GM13976 (cell line): ENCODE measurements around the gene ETV3L.
"Not testable (repeated sequence)": the region's sequence is repeated elsewhere in the genome, so short reads cannot be mapped to it uniquely, and the experiment has no call there.

Experiments used
- DNase-seq: peaks from one replicate; pipeline ENCODE4 v3.0.0; 2012; ENCODE audit warnings: low spot score
- in situ Hi-C: fragments of 300-500 bp; cut with MboI; formaldehyde crosslinking; loops from one replicate; pipeline ENCODE4 v1.12.0; 2022; ENCODE audit warnings: low sequenced_read_pairs, mixed read lengths, inconsistent platforms; ENCODE audit not compliant: unreplicated experiment
- TF ChIP-seq, protein P1 (sequence below): IDR thresholded peaks from 2 replicates; pipeline ENCODE4 v1.5.1; 2012; ENCODE audit warnings: borderline replicate concordance, mild to moderate bottlenecking; ENCODE audit not compliant: insufficient read depth; ENCODE audit errors: extremely low read depth, missing control alignments, control extremely low read depth

ETV3L gene

GRCh38 chr1:157081707-157082106 is 17.9 kb downstream of the ETV3L start:
- TF ChIP-seq, protein P1, sequence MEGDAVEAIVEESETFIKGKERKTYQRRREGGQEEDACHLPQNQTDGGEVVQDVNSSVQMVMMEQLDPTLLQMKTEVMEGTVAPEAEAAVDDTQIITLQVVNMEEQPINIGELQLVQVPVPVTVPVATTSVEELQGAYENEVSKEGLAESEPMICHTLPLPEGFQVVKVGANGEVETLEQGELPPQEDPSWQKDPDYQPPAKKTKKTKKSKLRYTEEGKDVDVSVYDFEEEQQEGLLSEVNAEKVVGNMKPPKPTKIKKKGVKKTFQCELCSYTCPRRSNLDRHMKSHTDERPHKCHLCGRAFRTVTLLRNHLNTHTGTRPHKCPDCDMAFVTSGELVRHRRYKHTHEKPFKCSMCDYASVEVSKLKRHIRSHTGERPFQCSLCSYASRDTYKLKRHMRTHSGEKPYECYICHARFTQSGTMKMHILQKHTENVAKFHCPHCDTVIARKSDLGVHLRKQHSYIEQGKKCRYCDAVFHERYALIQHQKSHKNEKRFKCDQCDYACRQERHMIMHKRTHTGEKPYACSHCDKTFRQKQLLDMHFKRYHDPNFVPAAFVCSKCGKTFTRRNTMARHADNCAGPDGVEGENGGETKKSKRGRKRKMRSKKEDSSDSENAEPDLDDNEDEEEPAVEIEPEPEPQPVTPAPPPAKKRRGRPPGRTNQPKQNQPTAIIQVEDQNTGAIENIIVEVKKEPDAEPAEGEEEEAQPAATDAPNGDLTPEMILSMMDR = no peak
- in situ Hi-C loops = no loop called here
- DNase-seq = no peak

DNA sequence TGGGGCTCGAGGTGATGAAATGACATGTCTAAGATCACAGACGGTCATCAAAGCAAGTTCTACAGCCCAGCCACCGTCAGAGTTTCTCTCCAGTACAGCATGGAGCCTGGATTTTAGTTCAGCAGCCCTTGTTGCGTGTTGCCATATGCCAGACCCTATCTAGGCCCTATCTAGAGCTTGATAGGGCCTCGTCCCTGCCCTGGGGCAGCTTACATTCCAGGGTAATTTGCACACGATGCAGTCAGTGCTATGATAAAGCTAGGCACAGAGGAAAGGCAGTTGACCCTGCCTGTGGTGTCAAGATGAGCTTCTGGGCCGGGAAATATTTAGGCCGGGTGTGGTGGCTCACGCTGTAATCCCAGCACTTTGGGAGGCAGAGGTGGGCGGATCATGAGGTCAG is 18.9 kb downstream of the ETV3L start:
- in situ Hi-C loops = no loop called here
- TF ChIP-seq, protein P1 = no peak

GRCh38 chr1:157077394-157077793 is 22.2 kb downstream of the ETV3L start:
- in situ Hi-C loops = no loop called here
- DNase-seq = no peak
- TF ChIP-seq, protein P1 = no peak

More for the DNA sequence above, 18.9 kb downstream of the ETV3L start:
- DNase-seq = no peak

DNA sequence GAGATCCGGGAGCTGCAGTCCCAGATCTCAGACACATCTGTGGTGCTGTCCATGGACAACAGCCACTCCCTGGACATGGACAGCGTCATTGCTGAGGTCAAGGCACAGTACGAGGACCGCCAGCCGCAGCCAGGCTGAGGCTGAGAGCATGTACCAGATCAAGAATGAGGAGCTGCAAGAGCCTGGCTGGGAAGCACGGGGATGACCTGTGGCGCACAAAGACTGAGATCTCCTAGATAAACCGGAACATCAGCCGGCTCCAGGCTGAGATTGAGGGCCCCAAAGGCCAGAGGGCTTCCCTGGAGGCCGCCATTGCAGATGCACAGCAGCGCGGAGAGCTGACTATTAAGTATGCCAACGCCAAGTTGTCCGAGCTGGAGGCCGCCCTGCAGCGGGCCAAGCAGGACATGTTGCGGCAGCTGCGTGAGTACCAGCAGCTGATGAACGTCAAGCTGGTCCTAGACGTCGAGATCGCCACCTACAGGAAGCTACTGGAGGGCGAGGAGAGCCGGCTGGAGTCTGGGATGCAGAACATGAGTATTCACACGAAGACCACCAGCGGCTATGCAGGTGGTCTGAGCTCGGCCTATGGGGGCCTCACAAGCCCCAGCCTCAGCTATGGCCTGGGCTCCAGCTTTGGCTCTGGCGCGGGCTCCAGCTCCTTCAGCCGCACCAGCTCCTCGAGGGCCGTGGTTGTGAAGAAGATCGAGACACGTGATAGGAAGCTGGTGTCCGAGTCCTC is 25.5 kb downstream of the ETV3L start:
- DNase-seq = peak; percentile 68
- TF ChIP-seq, protein P1 = peak; percentile 68
- in situ Hi-C loops = no loop called here

DNA sequence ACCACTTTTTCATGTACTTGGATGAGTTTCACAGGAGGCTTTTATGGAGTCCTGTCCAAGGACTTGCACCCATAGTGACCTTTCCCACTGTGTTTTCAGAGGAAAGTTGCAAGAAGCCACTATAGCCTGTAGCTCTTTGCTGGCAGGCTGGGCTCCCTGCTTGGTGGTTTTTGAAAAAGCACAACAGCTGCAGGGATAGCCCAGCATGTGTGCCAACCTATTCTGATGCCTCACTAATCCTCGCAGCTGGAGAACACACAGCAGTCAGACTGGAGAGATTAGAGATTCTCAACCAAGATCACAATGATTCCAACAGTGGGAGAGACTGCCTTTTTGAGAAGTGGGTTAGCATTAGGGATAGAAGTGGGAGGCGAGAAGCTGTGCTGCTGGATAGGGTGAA is 30.0 kb downstream of the ETV3L start:
- TF ChIP-seq, protein P1 = no peak
- DNase-seq = no peak
- in situ Hi-C loops = no loop called here

- in situ Hi-C loops, DNase-seq: not testable (repeated sequence)
These were observed 40.4 kb downstream of the ETV3L start for GRCh38 chr1:157059241-157059640.

- TF ChIP-seq, protein P1 = no peak
- DNase-seq = no peak
- in situ Hi-C loops = no loop called here
These were observed 43.3 kb downstream of the ETV3L start for GRCh38 chr1:157056269-157056668.

DNA sequence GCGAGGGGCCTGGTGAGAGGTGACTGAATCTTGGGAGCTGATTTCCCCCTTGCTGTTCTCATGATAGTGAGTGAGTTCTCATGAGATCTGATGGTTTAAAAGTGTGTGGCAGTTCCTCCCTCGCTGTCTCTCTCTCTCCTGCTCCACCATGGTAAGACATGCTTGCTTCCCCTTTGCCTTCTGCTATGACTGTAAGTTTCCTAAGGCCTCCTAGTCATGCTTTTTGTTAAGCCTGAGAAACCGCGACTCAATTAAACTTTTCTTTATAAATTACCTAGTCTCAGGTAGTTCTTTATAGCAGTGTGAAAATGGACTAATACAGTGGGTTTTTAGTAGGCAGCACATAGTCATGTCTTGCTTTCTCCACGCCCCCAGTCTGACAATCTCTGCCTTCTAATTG is 43.9 kb downstream of the ETV3L start:
- in situ Hi-C loops, DNase-seq: not testable (repeated sequence)
